Measurements from ENCODE around the gene CELF6. TPM values are rescaled to one million over a fixed set of nuclear protein-coding genes. Genes with fewer than 3 reads are reported as not detected.

The CELF6 gene
- polyA plus RNA-seq, 1 of the 3 experiments (the other 2 are of a cell fraction) = 0.20 TPM

DNA sequence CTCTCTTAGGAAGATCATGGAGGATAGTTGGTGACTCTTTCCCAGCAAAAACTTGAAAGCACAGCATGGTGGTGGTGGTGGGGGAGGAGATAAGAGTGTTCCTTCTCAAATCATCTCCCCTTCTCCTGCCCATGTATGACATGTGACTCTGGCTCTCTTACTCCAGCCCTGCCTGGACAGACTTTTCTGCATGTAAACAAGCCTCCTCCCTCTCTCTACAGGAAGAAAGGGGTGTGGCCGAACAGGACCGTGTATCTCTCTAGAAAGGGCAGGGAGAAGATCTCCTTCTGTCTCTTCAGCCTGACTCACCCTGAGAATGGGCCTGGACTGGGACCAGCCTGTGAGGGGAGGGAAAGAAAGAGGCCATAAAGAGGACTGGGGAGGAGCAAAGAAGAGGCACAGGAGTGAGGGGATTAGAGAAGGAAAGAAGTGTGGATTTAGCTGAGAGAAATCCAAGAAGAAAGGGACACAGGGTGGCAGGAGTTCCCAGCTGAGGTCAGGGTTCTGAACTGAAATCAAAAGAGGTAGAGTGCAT lies 1.5 kb downstream of the CELF6 start:
- Histone ChIP-seq H3K27ac (ENCODE audit: low read depth in 2 of 2, low read length in 1 of 2) (no peak overlapping the region), H2AFZ (ENCODE audit: low read depth) (no peak overlapping the region), H3K36me3 (replicated peaks in 1 of 2; ENCODE audit: control insufficient read depth in 1 of 2, insufficient read depth in 2 of 2, low read length in 1 of 2) (peaks cover 0 to 2% of the 10 kb centered on the region in 2 experiments), H3K4me3 (ENCODE audit: low read depth in 2 of 2, low read length in 1 of 2) (no peak overlapping the region), H3K27me3 (ENCODE audit: insufficient read depth) (peaks cover 4% of the 10 kb centered on the region; the same call in 1 of the 2 replicates), H3K9ac (no peak overlapping the region), H3K9me3 (peaks cover 2% of the 10 kb centered on the region; the same call in 1 of the 2 replicates), H3K4me1 (ENCODE audit: control insufficient read depth in 1 of 2, insufficient read depth in 2 of 2, low read depth in 1 of 2, low read length in 1 of 2) (peaks cover 2 to 24% of the 10 kb centered on the region in 2 experiments; a peak in 1 of 4 replicates), H3K4me2 (no peak overlapping the region), H3K79me2 (ENCODE audit: insufficient read depth) (no peaks in the 10 kb centered on the region), H3K9me2 (no peaks in the 10 kb centered on the region), H3F3A (replicated peaks; ENCODE audit: insufficient read depth) (peaks cover 9% of the 10 kb centered on the region), H4K20me1 (ENCODE audit: insufficient read depth) (no peaks in the 10 kb centered on the region)
- ChIA-PET POLR2A (interaction anchor here (0.7 kb wide), 1 partner anchor 11 kb away, joined by 3 read pairs; no protein-coding TSS in a partner anchor), CTCF (interaction anchor here (1.1 kb wide), 1 partner anchor 42 kb away, joined by 3 read pairs; no protein-coding TSS in a partner anchor)
- WGBS (ENCODE audit: low lambda C conversion rate) = 44% methylated on average over 2 of the region's 2 CpGs
- no peak for DNase-seq
- TF ChIP-seq RAD21 (IDR thresholded peaks at IDR 0.05; ENCODE audit: low read length) = no peak
- TF ChIP-seq, protein P1, sequence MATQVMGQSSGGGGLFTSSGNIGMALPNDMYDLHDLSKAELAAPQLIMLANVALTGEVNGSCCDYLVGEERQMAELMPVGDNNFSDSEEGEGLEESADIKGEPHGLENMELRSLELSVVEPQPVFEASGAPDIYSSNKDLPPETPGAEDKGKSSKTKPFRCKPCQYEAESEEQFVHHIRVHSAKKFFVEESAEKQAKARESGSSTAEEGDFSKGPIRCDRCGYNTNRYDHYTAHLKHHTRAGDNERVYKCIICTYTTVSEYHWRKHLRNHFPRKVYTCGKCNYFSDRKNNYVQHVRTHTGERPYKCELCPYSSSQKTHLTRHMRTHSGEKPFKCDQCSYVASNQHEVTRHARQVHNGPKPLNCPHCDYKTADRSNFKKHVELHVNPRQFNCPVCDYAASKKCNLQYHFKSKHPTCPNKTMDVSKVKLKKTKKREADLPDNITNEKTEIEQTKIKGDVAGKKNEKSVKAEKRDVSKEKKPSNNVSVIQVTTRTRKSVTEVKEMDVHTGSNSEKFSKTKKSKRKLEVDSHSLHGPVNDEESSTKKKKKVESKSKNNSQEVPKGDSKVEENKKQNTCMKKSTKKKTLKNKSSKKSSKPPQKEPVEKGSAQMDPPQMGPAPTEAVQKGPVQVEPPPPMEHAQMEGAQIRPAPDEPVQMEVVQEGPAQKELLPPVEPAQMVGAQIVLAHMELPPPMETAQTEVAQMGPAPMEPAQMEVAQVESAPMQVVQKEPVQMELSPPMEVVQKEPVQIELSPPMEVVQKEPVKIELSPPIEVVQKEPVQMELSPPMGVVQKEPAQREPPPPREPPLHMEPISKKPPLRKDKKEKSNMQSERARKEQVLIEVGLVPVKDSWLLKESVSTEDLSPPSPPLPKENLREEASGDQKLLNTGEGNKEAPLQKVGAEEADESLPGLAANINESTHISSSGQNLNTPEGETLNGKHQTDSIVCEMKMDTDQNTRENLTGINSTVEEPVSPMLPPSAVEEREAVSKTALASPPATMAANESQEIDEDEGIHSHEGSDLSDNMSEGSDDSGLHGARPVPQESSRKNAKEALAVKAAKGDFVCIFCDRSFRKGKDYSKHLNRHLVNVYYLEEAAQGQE (IDR thresholded peaks at IDR 0.05; ENCODE audit: low read depth, low read length) = no peak

DNA sequence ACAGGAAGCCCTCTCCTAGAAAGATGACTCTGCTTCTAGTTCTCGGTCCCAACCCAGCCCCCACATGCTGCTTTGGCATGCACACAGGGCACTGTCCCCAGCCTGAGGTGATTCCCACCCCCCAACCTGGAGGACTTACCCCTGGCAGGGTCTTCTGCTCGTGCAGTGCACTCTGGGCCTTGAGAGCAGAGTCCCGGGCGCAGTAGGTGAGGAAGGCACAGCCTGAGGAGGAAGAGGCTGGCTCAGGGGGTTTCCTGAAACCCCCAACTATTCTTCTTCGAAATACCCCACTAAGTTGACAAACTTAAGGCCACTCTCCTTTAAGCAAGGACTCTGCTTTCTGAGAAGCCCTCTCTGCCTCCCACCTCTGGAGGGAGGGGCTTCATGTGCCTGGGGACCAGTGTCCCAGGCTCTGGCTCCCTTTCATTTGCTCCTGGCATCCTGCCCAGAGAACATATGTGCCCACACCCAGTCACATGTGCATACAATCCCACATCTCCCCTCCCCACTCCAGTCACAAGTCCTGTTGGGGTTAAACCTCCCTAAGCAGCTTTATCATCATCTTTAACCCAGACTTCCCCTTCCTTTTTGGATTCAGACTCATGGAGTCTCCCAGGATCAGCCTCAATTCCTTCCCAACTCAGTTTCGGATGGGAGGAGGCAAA lies 4.1 kb downstream of the CELF6 start:
- CTCF ChIA-PET = no interaction called here
- 21% methylated on average over 4 of the region's 6 CpGs for WGBS (ENCODE audit: low lambda C conversion rate)
- TF ChIP-seq, protein P1 (IDR thresholded peaks at IDR 0.05; ENCODE audit: low read depth, low read length) = no peak
- no peak for TF ChIP-seq YY1 (IDR thresholded peaks at IDR 0.05; ENCODE audit: low read depth)
- no peak for TF ChIP-seq RAD21 (IDR thresholded peaks at IDR 0.05; ENCODE audit: low read length)
- TF ChIP-seq, protein P2, sequence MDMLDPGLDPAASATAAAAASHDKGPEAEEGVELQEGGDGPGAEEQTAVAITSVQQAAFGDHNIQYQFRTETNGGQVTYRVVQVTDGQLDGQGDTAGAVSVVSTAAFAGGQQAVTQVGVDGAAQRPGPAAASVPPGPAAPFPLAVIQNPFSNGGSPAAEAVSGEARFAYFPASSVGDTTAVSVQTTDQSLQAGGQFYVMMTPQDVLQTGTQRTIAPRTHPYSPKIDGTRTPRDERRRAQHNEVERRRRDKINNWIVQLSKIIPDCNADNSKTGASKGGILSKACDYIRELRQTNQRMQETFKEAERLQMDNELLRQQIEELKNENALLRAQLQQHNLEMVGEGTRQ (IDR thresholded peaks at IDR 0.05; ENCODE audit: borderline replicate concordance, low read depth, low read length) = peak; percentile 20; the same call in 1 of the 2 replicates
- TF ChIP-seq GATA2 (CRISPR knock-in tag; IDR thresholded peaks at IDR 0.05) = no peak
- TF ChIP-seq RXRA (IDR thresholded peaks at IDR 0.05; ENCODE audit: borderline replicate concordance, low read depth) = no peak
- TF ChIP-seq RFX5 (IDR thresholded peaks at IDR 0.05; ENCODE audit: low read length) = no peak
- TF ChIP-seq RCOR1 (IDR thresholded peaks at IDR 0.05; ENCODE audit: low read length) = no peak
- TF ChIP-seq SMC3 (IDR thresholded peaks at IDR 0.05; ENCODE audit: low read depth, low read length) = no peak
- TF ChIP-seq FOSL2 (IDR thresholded peaks at IDR 0.05; ENCODE audit: borderline replicate concordance, low read depth) = no peak
- no peak for TF ChIP-seq GABPA (IDR thresholded peaks at IDR 0.05; ENCODE audit: low read depth)
- no peak for TF ChIP-seq FOXM1 (IDR thresholded peaks at IDR 0.05; ENCODE audit: low read depth)
- TF ChIP-seq EP300 (IDR thresholded peaks at IDR 0.05; ENCODE audit: borderline replicate concordance in 1 of 2, low read depth in 1 of 2, low read length in 1 of 2) = 0 out of 4 replicates have a peak, but pooled peaks of 1 of the 2 experiments have one; percentile 17
- peak; percentile 73; the same call in 1 of the 2 replicates for TF ChIP-seq MXI1 (IDR thresholded peaks at IDR 0.05; ENCODE audit: low read depth, low read length)
- TF ChIP-seq, protein P3, sequence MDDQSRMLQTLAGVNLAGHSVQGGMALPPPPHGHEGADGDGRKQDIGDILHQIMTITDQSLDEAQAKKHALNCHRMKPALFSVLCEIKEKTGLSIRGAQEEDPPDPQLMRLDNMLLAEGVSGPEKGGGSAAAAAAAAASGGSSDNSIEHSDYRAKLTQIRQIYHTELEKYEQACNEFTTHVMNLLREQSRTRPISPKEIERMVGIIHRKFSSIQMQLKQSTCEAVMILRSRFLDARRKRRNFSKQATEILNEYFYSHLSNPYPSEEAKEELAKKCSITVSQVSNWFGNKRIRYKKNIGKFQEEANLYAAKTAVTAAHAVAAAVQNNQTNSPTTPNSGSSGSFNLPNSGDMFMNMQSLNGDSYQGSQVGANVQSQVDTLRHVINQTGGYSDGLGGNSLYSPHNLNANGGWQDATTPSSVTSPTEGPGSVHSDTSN (IDR thresholded peaks at IDR 0.05) = no peak

More for the DNA sequence above, 4.1 kb downstream of the CELF6 start:
- peaks cover 3% of the 10 kb centered on the region for H3F3A ChIP-seq (replicated peaks; ENCODE audit: insufficient read depth)
- H4K20me1 ChIP-seq (ENCODE audit: insufficient read depth) = no peaks in the 10 kb centered on the region
- peaks cover 2 to 24% of the 10 kb centered on the region in 2 experiments; a peak in 1 of 4 replicates for H3K4me1 ChIP-seq (ENCODE audit: control insufficient read depth in 1 of 2, insufficient read depth in 2 of 2, low read depth in 1 of 2, low read length in 1 of 2)
- no peak overlapping the region; a peak in 1 of 4 replicates for H3K27ac ChIP-seq (ENCODE audit: low read depth in 2 of 2, low read length in 1 of 2)
- no peaks in the 10 kb centered on the region for H3K79me2 ChIP-seq (ENCODE audit: insufficient read depth)
- no peaks in the 10 kb centered on the region for H3K9me2 ChIP-seq
- H3K4me3 ChIP-seq (ENCODE audit: low read depth in 2 of 2, low read length in 1 of 2) = no peak overlapping the region
- peak; percentile 85 for DNase-seq
- H3K9ac ChIP-seq = no peak overlapping the region
- no peak overlapping the region for H3K4me2 ChIP-seq
- H2AFZ ChIP-seq (ENCODE audit: low read depth) = no peak overlapping the region
- POLR2A ChIA-PET = interaction anchor here (0.5 kb wide), 1 partner anchor 86 kb away, joined by 3 read pairs; no protein-coding TSS in a partner anchor
- H3K27me3 ChIP-seq (ENCODE audit: insufficient read depth) = peaks cover 4% of the 10 kb centered on the region; the same call in 1 of the 2 replicates
- H3K9me3 ChIP-seq = no peaks in the 10 kb centered on the region
- H3K36me3 ChIP-seq (replicated peaks in 1 of 2; ENCODE audit: control insufficient read depth in 1 of 2, insufficient read depth in 2 of 2, low read length in 1 of 2) = no peaks in the 10 kb centered on the region
